ENCODE measurements around the gene MAD1L1.

DNA sequence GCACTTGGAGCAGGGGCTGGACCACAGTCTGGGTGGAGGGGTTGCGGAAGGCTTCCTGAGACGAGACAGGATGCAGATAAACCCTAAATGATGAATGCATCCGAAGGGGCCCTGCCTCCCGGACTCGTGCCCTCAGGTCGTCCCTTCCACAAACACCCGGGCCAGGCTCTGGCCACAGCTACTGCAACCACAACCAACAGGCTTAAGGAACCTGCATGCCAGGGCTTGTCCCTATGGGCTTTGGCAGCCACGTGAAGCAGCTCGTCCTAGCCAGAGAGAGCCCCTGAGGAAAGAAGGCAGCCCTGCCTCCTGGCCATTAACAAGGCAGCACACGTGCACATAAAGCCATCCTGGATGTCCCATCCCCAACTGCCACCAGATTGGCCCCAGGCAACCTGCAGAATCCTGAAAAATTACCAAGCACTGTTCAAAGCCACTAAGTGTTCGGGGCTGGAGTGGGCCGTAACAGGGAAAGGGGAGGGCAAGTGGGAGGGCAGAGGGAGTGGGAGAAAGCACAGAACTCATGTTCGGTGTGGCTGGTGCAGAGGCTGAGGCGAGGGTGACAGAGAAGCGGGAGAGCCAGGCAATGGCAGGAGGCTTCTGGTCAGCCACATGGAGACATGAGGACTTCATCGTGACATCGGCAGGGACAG lies 62.7 kb downstream of the MAD1L1 start:
- TF ChIP-seq, protein P1, sequence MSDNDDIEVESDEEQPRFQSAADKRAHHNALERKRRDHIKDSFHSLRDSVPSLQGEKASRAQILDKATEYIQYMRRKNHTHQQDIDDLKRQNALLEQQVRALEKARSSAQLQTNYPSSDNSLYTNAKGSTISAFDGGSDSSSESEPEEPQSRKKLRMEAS (IDR thresholded peaks at IDR 0.05; ENCODE audit: insufficient read depth, insufficient read length), result no peak
- TF ChIP-seq, protein P2, sequence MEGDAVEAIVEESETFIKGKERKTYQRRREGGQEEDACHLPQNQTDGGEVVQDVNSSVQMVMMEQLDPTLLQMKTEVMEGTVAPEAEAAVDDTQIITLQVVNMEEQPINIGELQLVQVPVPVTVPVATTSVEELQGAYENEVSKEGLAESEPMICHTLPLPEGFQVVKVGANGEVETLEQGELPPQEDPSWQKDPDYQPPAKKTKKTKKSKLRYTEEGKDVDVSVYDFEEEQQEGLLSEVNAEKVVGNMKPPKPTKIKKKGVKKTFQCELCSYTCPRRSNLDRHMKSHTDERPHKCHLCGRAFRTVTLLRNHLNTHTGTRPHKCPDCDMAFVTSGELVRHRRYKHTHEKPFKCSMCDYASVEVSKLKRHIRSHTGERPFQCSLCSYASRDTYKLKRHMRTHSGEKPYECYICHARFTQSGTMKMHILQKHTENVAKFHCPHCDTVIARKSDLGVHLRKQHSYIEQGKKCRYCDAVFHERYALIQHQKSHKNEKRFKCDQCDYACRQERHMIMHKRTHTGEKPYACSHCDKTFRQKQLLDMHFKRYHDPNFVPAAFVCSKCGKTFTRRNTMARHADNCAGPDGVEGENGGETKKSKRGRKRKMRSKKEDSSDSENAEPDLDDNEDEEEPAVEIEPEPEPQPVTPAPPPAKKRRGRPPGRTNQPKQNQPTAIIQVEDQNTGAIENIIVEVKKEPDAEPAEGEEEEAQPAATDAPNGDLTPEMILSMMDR (IDR thresholded peaks at IDR 0.05; ENCODE audit: extremely low read depth in 1 of 2, insufficient read depth in 1 of 2, low read depth in 1 of 2, low read length in 2 of 2), result no peak
- TF ChIP-seq EZH2 (IDR thresholded peaks at IDR 0.05; ENCODE audit: borderline replicate concordance, low read depth, low read length, severe bottlenecking), result no peak
- TF ChIP-seq JUN (IDR thresholded peaks at IDR 0.05; ENCODE audit: borderline replicate concordance, insufficient read depth, insufficient read length, low read depth), result no peak
- TF ChIP-seq POLR2AphosphoS5 (IDR thresholded peaks at IDR 0.05; ENCODE audit: insufficient read depth, low read depth, low read length), result no peak
- no peak for TF ChIP-seq POLR2A (IDR thresholded peaks at IDR 0.05; ENCODE audit: low read depth, low read length)
- no peak for TF ChIP-seq MYC (IDR thresholded peaks at IDR 0.05; ENCODE audit: low read depth, low read length)
